ENCODE data around the gene TUBG1. TPM values are rescaled to one million over a fixed set of nuclear protein-coding genes. Genes with fewer than 3 reads are reported as not detected.

The TUBG1 gene
- total RNA-seq: 18.2 TPM

GRCh38 chr17:42609182-42609813, at the start of gene TUBG1, which contains the start of gene RETREG3:
Gene TUBG1, plus strand, starts transcription at chr17:42609683. Its CDS starts 55 bp downstream, at chr17:42609738.
Gene RETREG3, minus strand, starts transcription at chr17:42609374. Its CDS starts 50 bp downstream, at chr17:42609324.

GRCh38 chr17:42561897-42562387, 47.5 kb upstream of the TUBG1 start, which contains the start of gene COASY:
Gene COASY, plus strand, starts transcription at chr17:42562148. Its CDS starts 475 bp downstream, at chr17:42562623.

DNA sequence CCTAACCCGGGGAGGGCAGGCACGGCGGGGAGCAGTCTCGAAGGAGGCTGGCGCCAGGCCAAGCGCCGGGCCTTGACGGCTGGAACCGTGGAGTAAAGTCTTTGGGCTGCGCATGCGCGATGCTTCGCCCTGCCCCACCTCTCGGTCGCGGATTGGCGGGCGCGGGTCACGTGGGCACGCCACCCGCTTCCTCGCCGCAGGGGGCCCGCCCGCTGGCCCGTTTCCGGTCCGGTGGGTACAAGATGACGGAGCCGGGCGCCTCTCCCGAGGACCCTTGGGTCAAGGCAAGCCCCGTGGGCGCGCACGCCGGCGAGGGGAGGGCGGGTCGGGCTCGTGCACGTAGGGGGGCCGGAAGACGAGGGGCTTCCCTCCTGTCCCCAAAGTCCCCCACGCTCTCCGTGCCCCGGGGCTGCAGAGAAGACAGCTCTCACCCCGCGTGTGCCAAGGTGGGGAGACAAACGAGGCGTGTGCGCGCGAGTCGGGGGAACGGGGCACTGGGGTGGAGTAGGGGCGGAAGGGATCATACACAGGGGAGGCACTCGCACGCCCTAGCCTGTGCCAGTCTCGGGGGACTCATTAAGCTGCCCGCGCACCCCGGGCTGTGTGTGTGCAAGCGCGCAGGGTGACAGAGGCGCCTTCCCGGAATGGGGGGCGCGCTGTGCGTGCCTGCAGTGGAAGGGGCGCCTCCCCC, 42.5 kb upstream of the TUBG1 start, which contains the start of gene MLX:
Gene MLX (plus strand): TSS at position 218 of the 691 bp plus-strand sequence. CDS start 25 bp downstream, at position 243.

DNA sequence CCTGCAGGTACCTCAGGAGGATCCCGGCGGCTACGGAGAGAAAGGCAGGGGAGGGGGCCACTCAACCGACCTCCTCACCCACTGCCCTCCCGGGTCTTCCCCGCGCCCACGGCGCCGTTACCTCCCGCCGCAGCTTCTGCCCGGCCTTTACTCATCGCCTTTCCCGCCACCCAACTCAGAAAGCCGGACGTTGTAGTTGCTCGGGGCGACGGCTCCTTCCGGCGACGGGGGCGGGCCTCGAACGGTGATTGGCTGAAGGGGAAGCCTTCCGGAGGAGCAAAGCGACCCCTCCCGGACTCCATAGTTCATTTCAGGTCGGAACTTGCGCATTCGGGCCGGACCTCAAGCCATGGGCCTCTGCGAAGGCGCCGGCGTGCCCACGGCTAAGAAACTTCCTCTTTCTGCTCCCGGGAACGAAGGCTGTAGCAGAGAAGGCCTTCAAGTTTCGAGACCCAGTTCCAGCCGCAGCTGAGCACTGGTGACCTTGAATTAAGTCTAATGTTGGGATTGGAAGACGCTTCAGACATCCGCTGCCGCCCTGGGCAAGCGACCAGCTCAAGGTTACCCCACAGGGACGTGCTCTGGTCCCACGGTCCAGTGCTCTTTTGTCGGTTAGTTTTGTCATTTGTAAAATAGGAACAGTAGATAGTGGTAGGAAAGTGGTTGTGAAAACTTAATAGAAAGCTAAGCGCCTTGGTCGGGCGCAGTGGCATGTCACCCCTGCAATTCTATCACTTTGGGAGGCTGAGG, 31.8 kb upstream of the TUBG1 start, which contains the start of gene PSMC3IP:
Gene PSMC3IP (minus strand): TSS at position 198 of the 750 bp plus-strand sequence. CDS start 43 bp downstream, at position 155.

DNA sequence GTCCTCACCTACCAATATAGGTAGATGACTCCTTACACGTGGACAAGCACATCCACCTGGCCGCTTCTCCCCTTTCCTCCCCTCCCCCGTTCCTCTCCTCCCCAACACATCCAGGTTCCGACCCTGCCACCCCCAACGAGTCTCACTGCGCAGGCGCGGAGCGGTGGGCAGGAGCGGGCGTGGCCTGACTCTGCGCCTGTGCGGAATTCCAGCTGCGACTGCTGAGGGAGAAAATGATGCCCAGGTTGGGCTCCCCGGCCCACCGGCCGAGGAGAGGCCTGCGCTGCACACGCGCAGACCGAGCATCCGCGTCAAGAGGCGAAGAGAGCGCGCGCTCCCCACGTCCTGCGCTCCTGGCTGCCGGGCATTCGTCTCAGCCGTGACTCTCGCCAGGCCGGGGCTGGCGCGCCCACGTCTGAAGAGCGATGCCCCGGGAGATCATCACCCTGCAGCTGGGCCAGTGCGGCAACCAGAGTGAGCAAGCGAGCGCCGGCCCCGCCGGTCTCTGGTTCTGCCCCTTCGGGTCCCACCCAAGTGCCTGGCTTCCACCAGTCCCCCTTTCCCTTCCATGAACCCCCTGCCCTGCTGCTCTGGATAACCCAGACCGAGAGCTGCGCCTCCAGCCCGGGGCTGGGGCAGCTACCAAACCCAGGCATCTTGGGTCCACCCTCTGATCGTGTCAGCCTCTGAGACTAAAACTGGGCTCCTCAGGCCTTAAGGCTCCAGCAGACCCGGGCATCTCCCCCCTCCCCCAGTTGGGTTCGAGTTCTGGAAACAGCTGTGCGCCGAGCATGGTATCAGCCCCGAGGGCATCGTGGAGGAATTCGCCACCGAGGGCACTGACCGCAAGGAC, 49.8 kb downstream of the TUBG1 start, which contains the start of gene TUBG2:
Gene TUBG2 (plus strand): TSS at position 206 of the 853 bp plus-strand sequence. CDS start 220 bp downstream, at position 426.

Other genes with a start within 250 kb of the TUBG1 start
- 43.2 TPM for gene STAT3, start 221.2 kb upstream of the TUBG1 start, total RNA-seq
- gene CAVIN1, start 186.4 kb upstream of the TUBG1 start, total RNA-seq: 4.1 TPM
- gene ATP6V0A1, start 150.8 kb upstream of the TUBG1 start, total RNA-seq: 330 TPM
- gene NAGLU, start 73.4 kb upstream of the TUBG1 start, total RNA-seq: 14.7 TPM
- 1.6 TPM for gene HSD17B1, start 56.8 kb upstream of the TUBG1 start, total RNA-seq
- gene COASY, start 47.5 kb upstream of the TUBG1 start, total RNA-seq: 5.9 TPM
- 35.7 TPM for gene MLX, start 42.6 kb upstream of the TUBG1 start, total RNA-seq
- 6.9 TPM for gene PSMC3IP, start 32.0 kb upstream of the TUBG1 start, total RNA-seq
- 49.8 TPM for gene RETREG3, start 309 bp upstream of the TUBG1 start, total RNA-seq
- gene TUBG2, start 49.6 kb downstream of the TUBG1 start, total RNA-seq: 26.3 TPM
- gene PLEKHH3, start 67.3 kb downstream of the TUBG1 start, total RNA-seq: 4.4 TPM
- 0.94 TPM for gene CCR10, start 72.2 kb downstream of the TUBG1 start, total RNA-seq
- gene CNTNAP1, start 72.8 kb downstream of the TUBG1 start, total RNA-seq: 12.5 TPM
- gene EZH1, start 135.4 kb downstream of the TUBG1 start, total RNA-seq: 68.9 TPM
- gene RAMP2, start 151.5 kb downstream of the TUBG1 start, total RNA-seq: 9.1 TPM
- gene VPS25, start 163.8 kb downstream of the TUBG1 start, total RNA-seq: 24.4 TPM
- not detected for gene WNK4, start 170.9 kb downstream of the TUBG1 start, total RNA-seq
- gene COA3, start 189.0 kb downstream of the TUBG1 start, total RNA-seq: 65.7 TPM
- 0.31 TPM for gene CNTD1, start 189.2 kb downstream of the TUBG1 start, total RNA-seq
- gene BECN1, start 214.6 kb downstream of the TUBG1 start, total RNA-seq: 61.3 TPM
- gene PSME3, start 223.7 kb downstream of the TUBG1 start, total RNA-seq: 41.0 TPM
- 2.5 TPM for gene AOC2, start 234.9 kb downstream of the TUBG1 start, total RNA-seq
- gene AOC3, start 241.5 kb downstream of the TUBG1 start, total RNA-seq: 0.31 TPM

Data from parietal lobe (tissue), 1 donor.